Loucy (cell line): Measurements from ENCODE around the gene RPL22L1.

Source experiments
- H2AFZ ChIP-seq: fragments of 200-600 bp; sonication (generic); 2 replicates; pipeline ENCODE4 v1.6.0; 2016; ENCODE audit warnings: antibody characterized with exemption, mild to moderate bottlenecking, low read length, moderate library complexity
- H3F3A ChIP-seq: fragments of 200-600 bp; 2 replicates; pipeline ENCODE4 v1.6.0; 2016; ENCODE audit warnings: antibody characterized with exemption, low read depth, mild to moderate bottlenecking
- H3K27me3 ChIP-seq: fragments of 200-600 bp; sonication (generic); 2 replicates; pipeline ENCODE4 v1.6.1; 2014; ENCODE audit warnings: low read length, mild to moderate bottlenecking; ENCODE audit not compliant: insufficient read depth, poor library complexity, severe bottlenecking
- H3K36me3 ChIP-seq: fragments of 200-600 bp; sonication (generic); 2 replicates; pipeline ENCODE4 v1.6.1; 2016; ENCODE audit warnings: low read length; ENCODE audit not compliant: insufficient read depth
- H3K4me1 ChIP-seq: fragments of 200-600 bp; sonication (generic); 2 replicates; pipeline ENCODE4 v1.5.1; 2014; ENCODE audit warnings: low read length, mild to moderate bottlenecking; ENCODE audit not compliant: insufficient read depth, poor library complexity, severe bottlenecking
- H3K4me2 ChIP-seq: fragments of 200-600 bp; sonication (generic); 2 replicates; pipeline ENCODE4 v1.6.0; 2014; ENCODE audit warnings: antibody characterized with exemption, low read length, low read depth, mild to moderate bottlenecking; ENCODE audit not compliant: poor library complexity, severe bottlenecking
- H3K4me3 ChIP-seq: fragments of 200-600 bp; sonication (generic); 2 replicates; pipeline ENCODE4 v1.5.1; 2014; ENCODE audit warnings: low read length, mild to moderate bottlenecking, mixed read lengths; ENCODE audit not compliant: poor library complexity, severe bottlenecking
- H3K79me2 ChIP-seq: fragments of 200-600 bp; sonication (generic); 2 replicates; pipeline ENCODE4 v1.6.1; 2014; ENCODE audit warnings: low read length; ENCODE audit not compliant: insufficient read depth
- H3K9ac ChIP-seq: fragments of 200-600 bp; sonication (generic); 2 replicates; pipeline ENCODE4 v1.6.0; 2014; ENCODE audit warnings: mild to moderate bottlenecking, low read depth, low read length, moderate library complexity; ENCODE audit not compliant: poor library complexity, severe bottlenecking
- H3K9me2 ChIP-seq: fragments of 200-600 bp; sonication (generic); replicated peaks from 2 replicates; pipeline ENCODE4 v1.6.1; 2016; ENCODE audit warnings: low read depth, low read length, mixed read lengths
- H3K9me3 ChIP-seq: fragments of 200-600 bp; sonication (generic); 2 replicates; pipeline ENCODE4 v1.6.1; 2014; ENCODE audit warnings: mild to moderate bottlenecking, antibody characterized with exemption, low read length, low read depth; ENCODE audit not compliant: insufficient read depth
- H4K20me1 ChIP-seq: fragments of 200-600 bp; sonication (generic); 2 replicates; pipeline ENCODE4 v1.6.0; 2014; ENCODE audit warnings: antibody characterized with exemption, low read length, mild to moderate bottlenecking; ENCODE audit not compliant: insufficient read depth, poor library complexity, severe bottlenecking
- CTCF ChIP-seq: fragments of 200-600 bp; sonication (generic); conservative IDR thresholded peaks from 2 replicates; pipeline ENCODE4 v1.5.1; 2014; ENCODE audit warnings: mild to moderate bottlenecking, antibody characterized with exemption, low read length
- EZH2phosphoT487 ChIP-seq: fragments of 200-600 bp; IDR thresholded peaks from 2 replicates; pipeline ENCODE4 v1.6.1; 2018; ENCODE audit warnings: antibody characterized with exemption, mild to moderate bottlenecking, moderate library complexity, borderline replicate concordance

RPL22L1 gene

GRCh38 chr3:170816841-170817240 lies 53.2 kb downstream of the RPL22L1 start:
- H3K9me3 ChIP-seq: no peaks in the 10 kb centered on the region
- H2AFZ ChIP-seq: no peak overlapping the region
- TF ChIP-seq EZH2phosphoT487 (no peak), CTCF (no peak)
- no peaks in the 10 kb centered on the region for H3K9me2 ChIP-seq
- no peaks in the 10 kb centered on the region for H4K20me1 ChIP-seq
- H3F3A ChIP-seq: no peaks in the 10 kb centered on the region
- peaks cover 32% of the 10 kb centered on the region for H3K4me1 ChIP-seq
- no peak overlapping the region for H3K9ac ChIP-seq
- H3K4me2 ChIP-seq: no peak overlapping the region
- H3K79me2 ChIP-seq: no peaks in the 10 kb centered on the region
- no peaks in the 10 kb centered on the region for H3K36me3 ChIP-seq
- no peak overlapping the region for H3K4me3 ChIP-seq
- no peaks in the 10 kb centered on the region for H3K27me3 ChIP-seq

DNA sequence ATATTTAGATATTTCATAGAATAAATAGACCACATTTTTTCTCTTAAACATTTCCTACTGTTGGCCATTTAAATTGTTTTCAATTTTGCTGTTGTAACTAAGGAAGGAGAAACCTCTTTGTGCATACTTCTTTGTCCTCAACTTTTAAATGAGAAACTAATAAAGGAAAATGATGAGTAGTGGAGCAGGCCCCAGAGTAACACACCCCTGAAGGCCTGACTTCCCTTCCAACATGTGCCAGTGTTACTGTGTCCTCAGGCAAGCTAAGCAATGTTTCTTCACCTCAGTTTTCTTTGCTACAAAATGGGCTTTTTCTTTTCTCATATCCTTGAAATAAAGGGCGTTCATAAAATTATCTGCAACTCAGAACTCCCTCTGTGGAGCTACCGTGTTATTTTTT lies 53.7 kb downstream of the RPL22L1 start:
- Histone ChIP-seq H3K9me3 (no peaks in the 10 kb centered on the region), H3K9ac (no peak overlapping the region), H3K4me3 (no peak overlapping the region), H3F3A (no peaks in the 10 kb centered on the region), H3K79me2 (no peaks in the 10 kb centered on the region), H2AFZ (no peak overlapping the region), H3K4me2 (no peak overlapping the region), H4K20me1 (no peaks in the 10 kb centered on the region), H3K27me3 (no peaks in the 10 kb centered on the region), H3K36me3 (no peaks in the 10 kb centered on the region), H3K4me1 (peaks cover 32% of the 10 kb centered on the region), H3K9me2 (no peaks in the 10 kb centered on the region)
- TF ChIP-seq EZH2phosphoT487 (no peak), CTCF (no peak)

GRCh38 chr3:170815936-170816335 lies 54.1 kb downstream of the RPL22L1 start:
- H3K9me2 ChIP-seq: no peaks in the 10 kb centered on the region
- no peak overlapping the region for H3K4me3 ChIP-seq
- H3K9ac ChIP-seq: no peak overlapping the region
- H3K36me3 ChIP-seq: no peaks in the 10 kb centered on the region
- H3K4me1 ChIP-seq: peaks cover 32% of the 10 kb centered on the region
- no peaks in the 10 kb centered on the region for H4K20me1 ChIP-seq
- H2AFZ ChIP-seq: no peak overlapping the region
- H3K27me3 ChIP-seq: no peaks in the 10 kb centered on the region
- TF ChIP-seq EZH2phosphoT487: no peak
- no peak for TF ChIP-seq CTCF
- no peak overlapping the region for H3K4me2 ChIP-seq
- no peaks in the 10 kb centered on the region for H3K79me2 ChIP-seq
- H3K9me3 ChIP-seq: no peaks in the 10 kb centered on the region
- H3F3A ChIP-seq: no peaks in the 10 kb centered on the region
